Activated CD4-positive, alpha-beta T cell treated with anti-CD3 and anti-CD28 coated beads for 4 hours (primary cell): ENCODE measurements around the gene ACO1.

ENCODE experiments used
- DNase-seq, 2 donors: peaks; one replicate each; pipeline ENCODE4 v3.0.0-alpha.2; 2020

Gene ACO1

GRCh38 chr9:32384002-32384363 lies 460 bp upstream of the ACO1 start:
- DNase-seq, result no peak

GRCh38 chr9:32385152-32385884 lies 875 bp downstream of the ACO1 start:
- DNase-seq, result no peak

GRCh38 chr9:32385885-32386283 lies 1.4 kb downstream of the ACO1 start:
- DNase-seq, result no peak

- DNase-seq, result no peak
These were observed 2.8 kb downstream of the ACO1 start for GRCh38 chr9:32387256-32387655.

GRCh38 chr9:32389365-32389764 lies 4.9 kb downstream of the ACO1 start:
- no peak for DNase-seq

GRCh38 chr9:32393911-32394310 lies 9.5 kb downstream of the ACO1 start:
- no peak for DNase-seq

GRCh38 chr9:32394381-32395049 lies 10.1 kb downstream of the ACO1 start:
- no peak for DNase-seq

- no peak for DNase-seq
These were observed 11.2 kb downstream of the ACO1 start for GRCh38 chr9:32395510-32396216.

- no peak for DNase-seq
These were observed 13.8 kb downstream of the ACO1 start for GRCh38 chr9:32398207-32398606.

- no peak for DNase-seq
These were observed 14.8 kb downstream of the ACO1 start for GRCh38 chr9:32399110-32399815.

GRCh38 chr9:32401488-32401887 lies 17.0 kb downstream of the ACO1 start:
- DNase-seq, result no peak

GRCh38 chr9:32403567-32404260 lies 19.3 kb downstream of the ACO1 start:
- no peak for DNase-seq

GRCh38 chr9:32404402-32404801 lies 20.0 kb downstream of the ACO1 start:
- DNase-seq, result no peak

- DNase-seq, result no peak
These were observed 20.4 kb downstream of the ACO1 start for GRCh38 chr9:32404856-32405255.

GRCh38 chr9:32405506-32405905 lies 21.1 kb downstream of the ACO1 start:
- no peak for DNase-seq

- DNase-seq, result no peak
These were observed 21.6 kb downstream of the ACO1 start for GRCh38 chr9:32406046-32406445.

- DNase-seq, result no peak
These were observed 27.3 kb downstream of the ACO1 start for GRCh38 chr9:32411753-32412152.

- DNase-seq, result no peak
These were observed 28.0 kb downstream of the ACO1 start for GRCh38 chr9:32412440-32412839.

GRCh38 chr9:32413424-32413823 lies 29.0 kb downstream of the ACO1 start:
- DNase-seq, result no peak

- no peak for DNase-seq
These were observed 30.4 kb downstream of the ACO1 start for GRCh38 chr9:32414856-32415255.

- DNase-seq, result no peak
These were observed 35.5 kb downstream of the ACO1 start for GRCh38 chr9:32419921-32420320.

- no peak for DNase-seq
These were observed 37.9 kb downstream of the ACO1 start for GRCh38 chr9:32422237-32422806.

- no peak for DNase-seq
These were observed 38.9 kb downstream of the ACO1 start for GRCh38 chr9:32423371-32423770.
